H9 (cell line): ENCODE data around the gene RABGAP1L. TPM values are rescaled to one million over a fixed set of nuclear protein-coding genes. Genes with fewer than 3 reads are reported as not detected.

Source experiments
- DNase-seq: peaks from one replicate; pipeline ENCODE4 v3.0.0-alpha.2; 2017
- H2AFZ ChIP-seq: one replicate; pipeline ENCODE4 v1.6.1; 2013; ENCODE audit warnings: mild to moderate bottlenecking, low read length, control low read depth, moderate library complexity
- H2AK5ac ChIP-seq: 2 replicates; pipeline ENCODE4 v1.6.1; 2013; ENCODE audit warnings: low read length, control low read depth, mixed read lengths; ENCODE audit not compliant: insufficient read length
- H2BK120ac ChIP-seq: one replicate; pipeline ENCODE4 v1.6.1; 2013; ENCODE audit warnings: low read depth, mild to moderate bottlenecking, low read length, control low read depth, inconsistent platforms; ENCODE audit not compliant: poor library complexity, severe bottlenecking
- H2BK12ac ChIP-seq: 2 replicates; pipeline ENCODE4 v1.6.1; 2013; ENCODE audit warnings: low read length, control low read depth, mixed read lengths, low read depth; ENCODE audit not compliant: insufficient read length
- H2BK15ac ChIP-seq: 2 replicates; pipeline ENCODE4 v1.6.1; 2013; ENCODE audit warnings: low read depth, low read length, control low read depth
- H2BK20ac ChIP-seq: one replicate; pipeline ENCODE4 v1.6.1; 2013; ENCODE audit warnings: low read depth, mild to moderate bottlenecking, low read length, control low read depth, inconsistent platforms; ENCODE audit not compliant: poor library complexity, severe bottlenecking
- H2BK5ac ChIP-seq: 2 replicates; pipeline ENCODE4 v1.6.1; 2013; ENCODE audit warnings: low read length, control low read depth, mixed read lengths; ENCODE audit not compliant: insufficient read length
- H3K14ac ChIP-seq: 2 replicates; pipeline ENCODE4 v1.6.1; 2013; ENCODE audit warnings: low read length, control low read depth; ENCODE audit not compliant: insufficient read depth
- H3K18ac ChIP-seq: 2 replicates; pipeline ENCODE4 v1.6.1; 2013; ENCODE audit warnings: low read depth, mild to moderate bottlenecking, mixed read lengths, low read length, control low read depth; ENCODE audit not compliant: insufficient read length
- H3K23ac ChIP-seq: 2 replicates; pipeline ENCODE4 v1.6.1; 2013; ENCODE audit warnings: low read length, control low read depth, mixed read lengths, low read depth; ENCODE audit not compliant: insufficient read length
- H3K23me2 ChIP-seq: 2 replicates; pipeline ENCODE4 v1.6.1; 2013; ENCODE audit warnings: low read depth, mild to moderate bottlenecking, mixed read lengths, low read length, control low read depth; ENCODE audit not compliant: insufficient read length, poor library complexity, severe bottlenecking
- H3K27ac ChIP-seq: 2 replicates; pipeline ENCODE4 v1.5.1; 2013; ENCODE audit warnings: low read length, control low read depth, mixed read lengths, low read depth; ENCODE audit not compliant: insufficient read length
- H3K27me3 ChIP-seq: 2 replicates; pipeline ENCODE4 v1.6.1; 2013; ENCODE audit warnings: low read length, control low read depth, inconsistent platforms; ENCODE audit not compliant: insufficient read depth
- H3K4ac ChIP-seq: 2 replicates; pipeline ENCODE4 v1.6.1; 2013; ENCODE audit warnings: low read depth, mild to moderate bottlenecking, control low read depth, inconsistent platforms, low read length, moderate library complexity
- H3K4me1 ChIP-seq: 2 replicates; pipeline ENCODE4 v1.6.1; 2013; ENCODE audit warnings: low read length, control low read depth, inconsistent platforms; ENCODE audit not compliant: insufficient read depth
- H3K4me2 ChIP-seq: 2 replicates; pipeline ENCODE4 v1.6.1; 2013; ENCODE audit warnings: low read length, control low read depth, mixed read lengths; ENCODE audit not compliant: insufficient read length, insufficient read depth
- H3K56ac ChIP-seq: 2 replicates; pipeline ENCODE4 v1.6.1; 2013; ENCODE audit warnings: low read depth, mild to moderate bottlenecking, mixed read lengths, low read length, control low read depth; ENCODE audit not compliant: insufficient read length
- H3K79me1 ChIP-seq: 2 replicates; pipeline ENCODE4 v1.6.1; 2013; ENCODE audit warnings: low read depth, mild to moderate bottlenecking, moderate library complexity, low read length, control low read depth, inconsistent platforms; ENCODE audit not compliant: insufficient read depth, poor library complexity, severe bottlenecking
- H3K79me2 ChIP-seq: 2 replicates; pipeline ENCODE4 v1.6.1; 2013; ENCODE audit warnings: low read length, control low read depth, inconsistent platforms; ENCODE audit not compliant: insufficient read depth
- H3K9ac ChIP-seq: 2 replicates; pipeline ENCODE4 v1.6.1; 2013; ENCODE audit warnings: low read length, control low read depth, mixed read lengths; ENCODE audit not compliant: insufficient read length; ENCODE audit errors: extremely low read depth
- H3K9me3 ChIP-seq: one replicate; pipeline ENCODE4 v1.6.1; 2013; ENCODE audit warnings: low read depth, low read length, inconsistent platforms; ENCODE audit not compliant: control insufficient read depth
- H3T11ph ChIP-seq: one replicate; pipeline ENCODE4 v1.6.1; 2013; ENCODE audit warnings: mild to moderate bottlenecking, low read length, control low read depth, inconsistent platforms
- H4K20me1 ChIP-seq: one replicate; pipeline ENCODE4 v1.6.1; 2013; ENCODE audit not compliant: control insufficient read depth, insufficient read length, insufficient read depth
- H4K5ac ChIP-seq: 2 replicates; pipeline ENCODE4 v1.6.1; 2013; ENCODE audit warnings: low read depth, mild to moderate bottlenecking, mixed read lengths, low read length, control low read depth; ENCODE audit not compliant: insufficient read length
- H4K8ac ChIP-seq: replicated peaks from 2 replicates; pipeline ENCODE4 v1.6.1; 2013; ENCODE audit warnings: low read length, control low read depth, mixed read lengths, low read depth; ENCODE audit not compliant: insufficient read length
- H4K91ac ChIP-seq: 2 replicates; pipeline ENCODE4 v1.6.1; 2013; ENCODE audit warnings: low read depth, mild to moderate bottlenecking, moderate library complexity, mixed read lengths, low read length, control low read depth; ENCODE audit not compliant: insufficient read length
- H3K27ac Mint-ChIP-seq, 3 experiments: 2 replicates in 2 of 3; 3 replicates in 1 of 3; pipeline ENCODE4 v1.8.0; 2020 to 2021; ENCODE audit warnings: mixed read lengths in 3 of 3, mild to moderate bottlenecking in 1 of 3, moderate library complexity in 1 of 3
- H3K27me3 Mint-ChIP-seq: 2 replicates; pipeline ENCODE4 v1.8.0; 2021; ENCODE audit warnings: low read depth, mild to moderate bottlenecking, moderate library complexity, mixed read lengths
- H3K36me3 Mint-ChIP-seq, 3 experiments: 2 replicates in 2 of 3; 3 replicates in 1 of 3; pipeline ENCODE4 v1.8.0; 2020 to 2021; ENCODE audit warnings: low read depth in 3 of 3, mixed read lengths in 3 of 3; ENCODE audit not compliant: insufficient read depth in 1 of 3
- H3K4me1 Mint-ChIP-seq, 2 experiments: 2 replicates each; pipeline ENCODE4 v1.8.0; 2020; ENCODE audit warnings: mixed read lengths in 2 of 2
- H3K4me3 Mint-ChIP-seq, 2 experiments: 2 replicates in 1 of 2; 3 replicates in 1 of 2; pipeline ENCODE4 v1.8.0; 2020 to 2021; ENCODE audit warnings: mild to moderate bottlenecking in 2 of 2, mixed read lengths in 2 of 2, moderate library complexity in 1 of 2
- H3K9me3 Mint-ChIP-seq, 2 experiments: 2 replicates in 1 of 2; 3 replicates in 1 of 2; pipeline ENCODE4 v1.8.0; 2020; ENCODE audit warnings: mild to moderate bottlenecking in 2 of 2, mixed read lengths in 2 of 2, moderate library complexity in 1 of 2
- CTCF ChIP-seq: fragments of 200-600 bp; sonication (generic); conservative IDR thresholded peaks from 3 replicates; pipeline ENCODE4 v1.8.0; 2021; ENCODE audit warnings: antibody characterized with exemption, mild to moderate bottlenecking
- WGBS: extraction: QIAGEN DNeasy Blood & Tissue Kit; methylation state at CpG from one replicate; pipeline ENCODE4 v1.1.7; 2013; ENCODE audit warnings: missing lambda C conversion rate, low lambda C conversion rate, mixed read lengths; ENCODE audit not compliant: insufficient read length; ENCODE audit errors: extremely low coverage; 5-methylcytosine and 5-hydroxymethylcytosine counted together
- total RNA-seq: library from RNA; stranded (reverse); gene quantifications from 2 replicates; pipeline ENCODE4 v1.2.1, GENCODE V29; 2021

The RABGAP1L gene
- total RNA-seq, 1 experiment from 2014 or later: 147 TPM

GRCh38 chr1:174791863-174792262 lies 632.5 kb downstream of the RABGAP1L start:
- H4K8ac ChIP-seq: no peak overlapping the region
- WGBS: no CpG with 5 or more reads among the region's 2 CpGs
- H4K20me1 ChIP-seq: no peaks in the 10 kb centered on the region
- no peaks in the 10 kb centered on the region for H3K4me1 ChIP-seq
- no peaks in the 10 kb centered on the region for H3K79me2 ChIP-seq
- H3K23me2 ChIP-seq: no peaks in the 10 kb centered on the region
- no peak overlapping the region for H3K56ac ChIP-seq
- H2BK12ac ChIP-seq: no peak overlapping the region
- TF ChIP-seq CTCF: no peak
- no peaks in the 10 kb centered on the region for H3K27me3 Mint-ChIP-seq
- H2BK120ac ChIP-seq: no peak overlapping the region
- no peak overlapping the region for H2AFZ ChIP-seq
- DNase-seq: no peak
- no peak overlapping the region for H3K4me3 Mint-ChIP-seq
- no peaks in the 10 kb centered on the region for H3K9me3 ChIP-seq
- H4K5ac ChIP-seq: no peak overlapping the region
- H3K79me1 ChIP-seq: no peaks in the 10 kb centered on the region
- H3K4me2 ChIP-seq: no peak overlapping the region
- H2BK5ac ChIP-seq: no peak overlapping the region
- H3K14ac ChIP-seq: no peak overlapping the region
- no peaks in the 10 kb centered on the region for H3K27me3 ChIP-seq
- H3K4ac ChIP-seq: no peak overlapping the region
- H3T11ph ChIP-seq: no peak overlapping the region
- no peaks in the 10 kb centered on the region for H3K36me3 Mint-ChIP-seq
- H3K18ac ChIP-seq: no peak overlapping the region
- no peak overlapping the region for H2AK5ac ChIP-seq
- H2BK20ac ChIP-seq: no peak overlapping the region
- no peak overlapping the region for H3K9ac ChIP-seq
- H3K27ac ChIP-seq: no peak overlapping the region
- peak overlapping the region in 1 of 3 experiments; percentile 65; a peak in 1 of 7 replicates for H3K27ac Mint-ChIP-seq
- no peak overlapping the region for H2BK15ac ChIP-seq
- H3K4me1 Mint-ChIP-seq: peaks cover 18 to 20% of the 10 kb centered on the region in 2 experiments
- no peaks in the 10 kb centered on the region for H3K9me3 Mint-ChIP-seq
- no peak overlapping the region for H3K23ac ChIP-seq
- H4K91ac ChIP-seq: no peak overlapping the region
